Measurements from ENCODE around the gene NDUFB5.

- TF ChIP-seq CTCF (IDR thresholded peaks at IDR 0.05) (no peak), POLR2A (IDR thresholded peaks at IDR 0.05) (peak in 1 of 2 donors; percentile 83)
Observed at GRCh38 chr3:179562591-179563270, 41.9 kb upstream of the NDUFB5 start, which contains the start of gene ACTL6A.

All from thyroid gland (tissue), 4 donors.